Left ventricle myocardium superior (tissue), 1 donor: ENCODE results near the gene OR6C74. TPM values are rescaled to one million over a fixed set of nuclear protein-coding genes. Genes with fewer than 3 reads are reported as not detected.

ENCODE experiments used
- ATAC-seq: fragments of 200-7000 bp; cut with Tn5 transposase; one replicate; pipeline ENCODE4 v1.9.1; 2020; ENCODE audit warnings: mild to moderate bottlenecking, moderate library complexity
- DNase-seq: peaks from one replicate; pipeline ENCODE4 v3.0.0-alpha.2; 2020
- intact Hi-C: fragments of 100-400 bp; cut with micrococcal nuclease; formaldehyde crosslinking; loops from one replicate; pipeline ENCODE4 v1.11.0; 2022
- long read RNA-seq: library from polyadenylated mRNA; unstranded; transcript quantifications from one replicate; pipeline ENCODE4 v2.0.0, GENCODE V29; 2021
- total RNA-seq: library from RNA; stranded (reverse); fragmentation: NEBNext Ultra II Directional; extraction: Animal tissue kit (Norgen Biotek cat#: 25700); gene quantifications from one replicate; pipeline ENCODE4 v1.2.1, GENCODE V29; 2021
- donor health status: DM: no; HTN: yes; CAD: no; lungs with severe emphysema.

OR6C74 gene
- total RNA-seq, result not detected
- long read RNA-seq, result 0 reads

GRCh38 chr12:55244309-55244708 is at the start of gene OR6C74:
OR6C74 (plus strand) TSS chr12:55244609; CDS start chr12:55247288, 2,679 bp downstream.
- intact Hi-C loops, result no loop called here
- DNase-seq (no peak), ATAC-seq (no peak)

GRCh38 chr12:55220725-55221124 is 23.7 kb upstream of the OR6C74 start, which contains the start of gene OR10A7:
OR10A7 (plus strand) TSS chr12:55221025; CDS start chr12:55221025, 0 bp downstream.
- intact Hi-C loops, result no loop called here
- DNase-seq (no peak), ATAC-seq (no peak)

- ATAC-seq (no peak), DNase-seq (no peak)
- intact Hi-C loops, result no loop called here
Observed at GRCh38 chr12:55226523-55226922, 17.9 kb upstream of the OR6C74 start.

- DNase-seq, result no peak
- intact Hi-C loops, result no loop called here
- no peak for ATAC-seq
Observed at GRCh38 chr12:55227643-55228042, 16.8 kb upstream of the OR6C74 start.

GRCh38 chr12:55246159-55246558 is 1.8 kb downstream of the OR6C74 start:
- DNase-seq (no peak), ATAC-seq (no peak)
- intact Hi-C loops, result no loop called here

GRCh38 chr12:55250944-55251343 is 6.5 kb downstream of the OR6C74 start:
- ATAC-seq, result no peak
- DNase-seq, result no peak
- intact Hi-C loops, result no loop called here

- ATAC-seq (no peak), DNase-seq (no peak)
- intact Hi-C loops, result no loop called here
Observed at GRCh38 chr12:55253281-55253680, 8.9 kb downstream of the OR6C74 start.

GRCh38 chr12:55256831-55257230 is 12.4 kb downstream of the OR6C74 start:
- intact Hi-C loops, result no loop called here
- no peak for DNase-seq
- no peak for ATAC-seq

- intact Hi-C loops, result no loop called here
- DNase-seq (no peak), ATAC-seq (no peak)
Observed at GRCh38 chr12:55258303-55258702, 13.9 kb downstream of the OR6C74 start.

- intact Hi-C loops, result no loop called here
- ATAC-seq (no peak), DNase-seq (no peak)
Observed at GRCh38 chr12:55280991-55281390, 36.6 kb downstream of the OR6C74 start.

- intact Hi-C loops, result no loop called here
- no peak for DNase-seq
- no peak for ATAC-seq
Observed at GRCh38 chr12:55289999-55290398, 45.6 kb downstream of the OR6C74 start.

Other genes starting within 250 kb of the OR6C74 start
- not detected for gene NEUROD4, start 224.6 kb upstream of the OR6C74 start, total RNA-seq
- not detected for gene OR9K2, start 118.2 kb upstream of the OR6C74 start, total RNA-seq
- gene OR10A7, start 23.6 kb upstream of the OR6C74 start, total RNA-seq, result not detected
- gene OR6C6, start 52.0 kb downstream of the OR6C74 start, total RNA-seq, result not detected
- not detected for gene OR6C1, start 69.7 kb downstream of the OR6C74 start, total RNA-seq
- gene OR6C3, start 86.1 kb downstream of the OR6C74 start, total RNA-seq, result not detected
- gene OR6C75, start 118.4 kb downstream of the OR6C74 start, total RNA-seq, result not detected
- gene OR6C65, start 155.9 kb downstream of the OR6C74 start, total RNA-seq, result not detected
- gene OR6C76, start 181.6 kb downstream of the OR6C74 start, total RNA-seq, result not detected
- not detected for gene OR6C2, start 199.5 kb downstream of the OR6C74 start, total RNA-seq
- not detected for gene OR6C70, start 225.5 kb downstream of the OR6C74 start, total RNA-seq
- not detected for gene OR6C68, start 247.8 kb downstream of the OR6C74 start, total RNA-seq